Prostate gland (tissue), 2 donors: Measurements from ENCODE around the gene IQCM. TPM values are rescaled to one million over a fixed set of nuclear protein-coding genes. Genes with fewer than 3 reads are reported as not detected.

Experiments used
- DNase-seq: peaks from one replicate; pipeline ENCODE4 v3.0.0-alpha.2; 2019; ENCODE audit warnings: low spot score
- H3K27ac ChIP-seq, 2 donors: fragments of 200-600 bp; sonication (generic); 2 replicates each; pipeline ENCODE4 v1.5.1; 2017 to 2019
- H3K27me3 ChIP-seq: fragments of 200-600 bp; sonication (generic); replicated peaks from 2 replicates; pipeline ENCODE4 v1.5.1; 2019; ENCODE audit not compliant: insufficient read depth
- H3K36me3 ChIP-seq, 2 donors: fragments of 200-600 bp; sonication (generic); 1 replicate in 1 of 2; 2 replicates in 1 of 2; pipeline versions ENCODE4 v1.5.1 to v1.8.1; 2017 to 2019
- H3K4me1 ChIP-seq: fragments of 200-600 bp; sonication (generic); replicated peaks from 2 replicates; pipeline ENCODE4 v1.5.1; 2019
- H3K4me3 ChIP-seq, 2 donors: fragments of 200-600 bp; sonication (generic); 2 replicates each; pipeline ENCODE4 v1.5.1; 2017 to 2019
- H3K9me3 ChIP-seq: fragments of 200-600 bp; sonication (generic); 2 replicates; pipeline ENCODE4 v1.5.1; 2017
- CTCF ChIP-seq, 4 experiments: fragments of 200-600 bp in 2 of 4; fragments of 450-650 bp in 2 of 4; sonication (generic) in 2 of 4; IDR thresholded peaks; 1 replicate in 3 of 4; 2 replicates in 1 of 4; pipeline ENCODE4 v1.5.1; 2016 to 2019; ENCODE audit warnings: antibody characterized with exemption in 4 of 4, mild to moderate bottlenecking in 2 of 4, moderate library complexity in 2 of 4
- POLR2A ChIP-seq: fragments of 450-650 bp; IDR thresholded peaks from one replicate; pipeline ENCODE4 v1.6.1; 2016; ENCODE audit warnings: antibody characterized with exemption, mild to moderate bottlenecking
- POLR2AphosphoS5 ChIP-seq: sonication (generic); formaldehyde crosslinking; IDR thresholded peaks from one replicate; pipeline ENCODE4 v1.6.1; 2017; ENCODE audit warnings: antibody characterized with exemption
- WGBS: methylation state at CpG from one replicate; pipeline ENCODE4 v1.1.5; 2018; 5-methylcytosine and 5-hydroxymethylcytosine counted together
- intact Hi-C: fragments of 100-400 bp; cut with DNase I; formaldehyde crosslinking; loops from one replicate; pipeline ENCODE4 v1.14.2; 2022
- total RNA-seq, 2 donors: library from RNA; depleted of rRNA; stranded (reverse); fragments of >200 nt; gene quantifications; one replicate each; pipeline ENCODE4 v1.1.0, GENCODE V29; 2016

Gene IQCM
- total RNA-seq, 2 donors from 2014 or later, result not detected

- DNase-seq, result no peak
- Histone ChIP-seq H3K27me3 (no peaks in the 10 kb centered on the region), H3K4me3 (no peak overlapping the region), H3K36me3 (no peaks in the 10 kb centered on the region), H3K4me1 (no peaks in the 10 kb centered on the region), H3K27ac (no peak overlapping the region), H3K9me3 (no peaks in the 10 kb centered on the region)
- WGBS, result 90% methylated on average over 3 of the region's 3 CpGs
- no peak for TF ChIP-seq POLR2AphosphoS5
- no peak for TF ChIP-seq CTCF (IDR thresholded peaks at IDR 0.05)
- no peak for TF ChIP-seq POLR2A
- intact Hi-C loops, result no loop called here
Observed at GRCh38 chr4:149700272-149700671, 115.4 kb downstream of the IQCM start.

GRCh38 chr4:149699642-149700041 lies 116.0 kb downstream of the IQCM start:
- TF ChIP-seq POLR2AphosphoS5, result no peak
- TF ChIP-seq POLR2A, result no peak
- no peak for TF ChIP-seq CTCF (IDR thresholded peaks at IDR 0.05)
- Histone ChIP-seq H3K9me3 (no peaks in the 10 kb centered on the region), H3K4me1 (no peaks in the 10 kb centered on the region), H3K36me3 (no peaks in the 10 kb centered on the region), H3K4me3 (no peak overlapping the region), H3K27me3 (no peaks in the 10 kb centered on the region), H3K27ac (no peak overlapping the region)
- intact Hi-C loops, result no loop called here
- WGBS, result 73% methylated on average over 2 of the region's 2 CpGs
- DNase-seq, result no peak

GRCh38 chr4:149690726-149691125 lies 124.9 kb downstream of the IQCM start:
- Histone ChIP-seq H3K9me3 (no peaks in the 10 kb centered on the region), H3K27me3 (no peaks in the 10 kb centered on the region), H3K36me3 (no peaks in the 10 kb centered on the region), H3K27ac (no peak overlapping the region), H3K4me1 (no peaks in the 10 kb centered on the region), H3K4me3 (no peak overlapping the region)
- no peak for TF ChIP-seq CTCF (IDR thresholded peaks at IDR 0.05)
- no peak for TF ChIP-seq POLR2A
- no peak for TF ChIP-seq POLR2AphosphoS5
- DNase-seq, result no peak
- 78% methylated on average over 3 of the region's 3 CpGs for WGBS
- intact Hi-C loops, result no loop called here

- no peaks in the 10 kb centered on the region for H3K4me1 ChIP-seq
Observed at GRCh38 chr4:149684516-149684915, 131.1 kb downstream of the IQCM start.

More at GRCh38 chr4:149684516-149684915, 131.1 kb downstream of the IQCM start:
- no peak for TF ChIP-seq CTCF (IDR thresholded peaks at IDR 0.05)
- no peak for TF ChIP-seq POLR2A
- TF ChIP-seq POLR2AphosphoS5, result no peak
- Histone ChIP-seq H3K9me3 (no peaks in the 10 kb centered on the region), H3K27me3 (no peaks in the 10 kb centered on the region), H3K36me3 (no peaks in the 10 kb centered on the region), H3K27ac (no peak overlapping the region), H3K4me3 (no peak overlapping the region)
- 57% methylated on average over 2 of the region's 2 CpGs for WGBS
- intact Hi-C loops, result no loop called here
- no peak for DNase-seq
